ENCODE results near the gene CRABP2. TPM values are rescaled to one million over a fixed set of nuclear protein-coding genes. Genes with fewer than 3 reads are reported as not detected.
A peak's percentile ranks its signal among the peaks of the same experiment; 100 is the strongest.

The CRABP2 gene
- total RNA-seq, 1 experiment from 2014 or later: 209 TPM

- BruUV-seq (replicated peaks): no TSS peak
- no peak for DNase-seq (ENCODE audit: low read depth, low spot score)
- Histone ChIP-seq H3K27ac (ENCODE audit: low read depth, low read length) (peak overlapping the region; percentile 69; the same call in 1 of the 2 replicates), H3K9ac (ENCODE audit: low read length) (no peak overlapping the region), H3K9me2 (ENCODE audit: insufficient read depth) (no peaks in the 10 kb centered on the region), H2AFZ (ENCODE audit: low read depth, low read length, poor library complexity, severe bottlenecking) (no peak overlapping the region), H3K79me2 (ENCODE audit: insufficient read depth, low read length) (peaks cover 71% of the 10 kb centered on the region), H3K36me3 (ENCODE audit: control insufficient read depth in 1 of 2, insufficient read depth in 2 of 2, low read length in 2 of 2) (peaks cover 16 to 32% of the 10 kb centered on the region in 2 experiments; a peak in 2 of 4 replicates), H3K4me3 (replicated peaks in 1 of 2; ENCODE audit: low read depth in 1 of 2, low read length in 2 of 2) (no peak overlapping the region), H3K27me3 (ENCODE audit: insufficient read depth, low read length) (no peaks in the 10 kb centered on the region), H4K20me1 (ENCODE audit: insufficient read depth) (no peaks in the 10 kb centered on the region), H3K9me3 (ENCODE audit: control insufficient read depth in 1 of 2, insufficient read depth in 1 of 2, low read depth in 1 of 2, low read length in 2 of 2) (no peaks in the 10 kb centered on the region), H3K4me2 (ENCODE audit: low read length) (no peak overlapping the region), H3K4me1 (ENCODE audit: control insufficient read depth in 1 of 2, insufficient read depth in 2 of 2, low read length in 2 of 2) (peaks cover 22 to 46% of the 10 kb centered on the region in 2 experiments)
- intact Hi-C loops (cut with micrococcal nuclease): loop anchor here (10.0 kb wide), 1 partner anchor 238 kb away; the partner anchor contains the start of gene MEF2D
- RAD21 ChIA-PET (ENCODE audit: low non-redundant PET in 1 of 2, low total read pairs in 2 of 2, uncharacterized antibody in 2 of 2, unreplicated experiment in 2 of 2): no interaction called here
- TF ChIP-seq CTCF (IDR thresholded peaks at IDR 0.05 in 2 of 3, conservative IDR thresholded peaks at IDR 0.05 in 1 of 3; ENCODE audit: borderline replicate concordance in 1 of 3, insufficient read depth in 1 of 3, low read depth in 2 of 3, low read length in 2 of 3) (no peak), REST (IDR thresholded peaks at IDR 0.05; ENCODE audit: low read depth) (no peak), TCF7L2 (IDR thresholded peaks at IDR 0.05; ENCODE audit: borderline replicate concordance, extremely low read depth, insufficient read depth, insufficient read length) (no peak), ZBTB33 (IDR thresholded peaks at IDR 0.05; ENCODE audit: extremely low read depth, insufficient replicate concordance, low read length) (no peak), POLR2A (IDR thresholded peaks at IDR 0.05; ENCODE audit: borderline replicate concordance, extremely low read depth, insufficient read depth, insufficient read length) (no peak), EGR1 (IDR thresholded peaks at IDR 0.05; ENCODE audit: low read depth) (no peak), ELF1 (IDR thresholded peaks at IDR 0.05; ENCODE audit: borderline replicate concordance, low read depth) (no peak), EZH2phosphoT487 (IDR thresholded peaks at IDR 0.05; ENCODE audit: borderline replicate concordance) (no peak), CBX3 (IDR thresholded peaks at IDR 0.05; ENCODE audit: low read depth) (no peak), SP1 (IDR thresholded peaks at IDR 0.05; ENCODE audit: low read depth) (no peak), CEBPB (IDR thresholded peaks at IDR 0.05; ENCODE audit: low read depth) (no peak), ZNF274 (IDR thresholded peaks at IDR 0.05; ENCODE audit: low read depth, low read length) (no peak)
- TF ChIP-seq, protein P1, sequence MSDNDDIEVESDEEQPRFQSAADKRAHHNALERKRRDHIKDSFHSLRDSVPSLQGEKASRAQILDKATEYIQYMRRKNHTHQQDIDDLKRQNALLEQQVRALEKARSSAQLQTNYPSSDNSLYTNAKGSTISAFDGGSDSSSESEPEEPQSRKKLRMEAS (IDR thresholded peaks at IDR 0.05): no peak
- TF ChIP-seq, protein P2, sequence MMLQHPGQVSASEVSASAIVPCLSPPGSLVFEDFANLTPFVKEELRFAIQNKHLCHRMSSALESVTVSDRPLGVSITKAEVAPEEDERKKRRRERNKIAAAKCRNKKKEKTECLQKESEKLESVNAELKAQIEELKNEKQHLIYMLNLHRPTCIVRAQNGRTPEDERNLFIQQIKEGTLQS (IDR thresholded peaks at IDR 0.05): no peak
- CTCF ChIA-PET: interaction anchor here (1.0 to 1.5 kb wide), 2 partner anchors 15 to 17 kb away, joined by 3 to 8 read pairs; partner anchors contain the start of genes ISG20L2 and METTL25B
- POLR2A ChIA-PET: no interaction called here
- ATAC-seq: no peak
These were observed 37.4 kb upstream of the CRABP2 start for GRCh38 chr1:156742801-156743200.

Data from HCT116 (cell line).